ENCODE results near the gene SETD2.
"Not testable (repeated sequence)": the region's sequence is repeated elsewhere in the genome, so short reads cannot be mapped to it uniquely, and the experiment has no call there.

The SETD2 gene

DNA sequence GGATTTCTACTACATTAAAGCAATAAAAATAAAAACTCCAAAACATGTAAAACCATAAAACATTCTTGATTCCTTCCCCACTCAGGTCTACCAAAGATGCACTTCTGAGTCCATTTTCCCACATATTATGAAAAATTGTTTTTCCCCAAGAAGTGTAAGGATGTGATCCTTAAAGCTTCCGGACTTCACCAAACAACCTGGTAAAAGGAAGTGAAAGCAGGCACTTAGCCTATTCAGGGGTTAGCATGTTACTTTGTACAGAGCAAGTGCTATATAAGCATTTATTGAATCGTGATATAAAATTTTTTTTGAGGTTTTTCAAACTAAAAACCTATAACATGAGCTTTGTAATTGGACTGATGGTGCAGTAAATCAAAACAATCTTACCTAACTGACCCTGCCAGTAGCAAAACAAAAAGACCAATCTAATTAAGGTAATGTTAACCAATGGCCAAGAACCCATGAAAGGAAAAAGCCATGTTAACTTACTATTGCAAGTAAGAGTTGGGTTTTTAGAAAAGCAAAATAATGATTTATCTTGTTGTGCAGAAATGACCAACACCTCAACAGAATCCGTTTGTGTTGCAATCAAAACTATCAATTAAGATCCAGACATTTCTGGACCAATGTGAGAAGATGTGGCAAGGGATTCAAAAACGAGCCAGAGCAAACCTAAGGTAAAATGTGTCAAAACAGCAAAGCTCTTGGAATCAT is 1.8 kb downstream of the SETD2 start:
- intact Hi-C loops (cut with DNase I) = loop anchor here (5.0 to 10.0 kb wide), 3 partner anchors 120 to 220 kb away; partner anchors contain the start of genes KIF9, KLHL18 and PTPN23

DNA sequence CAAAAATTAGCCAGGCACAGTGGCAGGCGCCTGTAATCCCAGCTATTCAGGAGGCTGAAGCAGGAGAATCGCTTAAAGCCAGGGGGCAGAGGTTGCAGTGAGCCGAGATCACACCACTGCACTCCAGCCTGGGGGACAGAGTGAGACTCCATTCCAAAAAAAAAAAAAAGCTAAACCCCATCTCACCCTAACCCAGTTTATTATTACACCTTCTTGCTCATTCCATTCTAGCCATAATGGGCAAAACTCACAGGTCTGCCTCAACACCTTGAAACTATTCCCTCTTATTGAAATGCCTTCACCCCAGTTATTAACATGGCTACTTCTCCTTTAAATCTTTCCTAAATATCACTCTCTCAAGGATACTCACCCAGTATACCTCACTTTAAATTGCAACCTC is 4.1 kb downstream of the SETD2 start:
- no peak for DNase-seq
- intact Hi-C loops (cut with DNase I) = loop anchor here (5.0 to 10.0 kb wide), 3 partner anchors 122 to 222 kb away; partner anchors contain the start of genes KIF9, KLHL18 and PTPN23

More for the DNA sequence above, 1.8 kb downstream of the SETD2 start:
- peak in 1 of 42 donors; percentile 0 for DNase-seq

DNA sequence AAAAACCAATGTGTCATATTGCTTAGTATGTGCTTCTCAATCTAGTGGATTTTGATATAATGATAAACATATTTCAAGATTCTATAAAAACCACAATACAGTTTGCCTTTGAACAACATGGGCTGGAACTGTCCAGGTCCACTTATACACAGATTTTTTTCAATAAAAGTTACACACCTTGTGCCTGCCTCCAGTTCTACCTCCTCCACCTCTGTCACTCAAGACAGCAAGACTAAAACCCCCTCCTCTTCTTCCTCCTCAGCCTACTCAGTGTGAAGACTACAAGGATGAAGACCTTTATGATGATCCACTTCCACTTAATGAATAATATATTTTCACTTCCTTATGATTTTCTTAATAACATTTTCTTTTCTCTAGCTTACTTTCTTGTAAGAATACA is 5.7 kb downstream of the SETD2 start:
- intact Hi-C loops (cut with DNase I) = no loop called here

DNA sequence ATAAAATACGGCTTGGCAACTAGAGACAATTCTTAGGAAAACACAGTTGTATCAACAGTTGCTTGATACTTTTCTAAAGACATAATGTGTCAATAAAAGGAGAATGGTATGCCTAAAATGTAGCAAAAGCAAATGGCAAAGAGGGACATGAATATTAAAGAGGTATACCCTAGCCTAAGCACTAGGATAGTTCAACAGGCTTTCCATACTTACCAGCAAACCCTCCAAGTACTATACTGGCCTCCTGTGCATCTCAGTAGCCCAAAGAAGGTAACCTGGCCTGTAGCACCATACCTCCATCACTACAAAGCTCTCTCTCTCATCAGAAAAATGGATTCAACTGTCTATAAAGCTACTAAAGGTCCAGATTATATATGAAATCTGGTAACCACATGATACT is 7.5 kb downstream of the SETD2 start:
- no peak for DNase-seq
- intact Hi-C loops (cut with DNase I) = no loop called here

More for the DNA sequence above, 5.7 kb downstream of the SETD2 start:
- DNase-seq = no peak

- DNase-seq = peak in 17 of 42 donors; percentile 6 to 63 (median 24)
- intact Hi-C loops (cut with DNase I) = no loop called here
Measured at GRCh38 chr3:47152578-47152977, 11.3 kb downstream of the SETD2 start.

DNA sequence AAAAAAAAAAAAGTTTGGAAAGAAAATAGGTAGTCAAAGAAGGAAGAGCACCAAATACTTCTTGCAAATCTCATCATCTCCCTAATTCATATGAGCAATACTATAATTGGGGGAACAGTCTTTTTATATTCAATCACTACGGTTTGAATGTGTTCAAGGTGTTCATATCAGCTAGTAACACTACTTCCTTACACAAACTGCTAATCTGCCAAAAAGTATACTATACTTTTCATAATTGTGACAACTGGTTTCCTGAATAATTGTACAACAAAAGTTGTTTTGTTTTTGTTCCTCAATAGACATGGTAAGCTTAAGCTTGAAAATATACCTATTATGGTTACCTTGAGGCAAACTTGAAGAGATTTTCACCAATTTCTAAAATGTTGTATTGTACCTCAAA is 12.1 kb downstream of the SETD2 start:
- intact Hi-C loops (cut with DNase I) = no loop called here
- DNase-seq = no peak

DNA sequence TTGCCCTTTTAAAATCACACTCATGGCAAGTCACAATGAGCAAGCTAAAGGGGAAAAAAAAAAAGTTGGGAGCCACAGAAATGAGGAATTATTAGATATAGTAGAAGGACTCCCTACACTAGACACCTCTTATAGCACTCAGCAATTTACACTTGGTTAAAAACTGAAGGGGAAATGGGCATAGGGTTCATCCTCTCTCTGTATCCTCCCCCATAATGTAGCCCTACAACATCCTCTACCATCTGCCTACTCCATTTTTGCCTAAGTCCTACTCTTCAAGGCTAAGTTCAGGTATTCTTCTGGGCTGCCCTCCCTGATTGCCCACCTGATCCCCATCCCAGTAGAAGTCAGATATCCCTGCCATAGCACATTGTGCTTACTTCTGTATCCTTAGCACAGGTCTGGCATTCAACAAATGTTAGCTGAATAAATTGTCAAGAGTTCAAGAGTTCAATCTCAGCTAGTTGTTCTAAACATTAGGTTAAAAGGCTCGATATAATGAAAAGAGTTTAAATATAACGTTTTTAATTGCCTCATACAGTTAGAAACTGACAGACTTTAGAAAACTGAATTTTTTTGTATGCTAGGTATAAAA is 14.5 kb downstream of the SETD2 start:
- no peak for DNase-seq
- intact Hi-C loops (cut with DNase I) = no loop called here

DNA sequence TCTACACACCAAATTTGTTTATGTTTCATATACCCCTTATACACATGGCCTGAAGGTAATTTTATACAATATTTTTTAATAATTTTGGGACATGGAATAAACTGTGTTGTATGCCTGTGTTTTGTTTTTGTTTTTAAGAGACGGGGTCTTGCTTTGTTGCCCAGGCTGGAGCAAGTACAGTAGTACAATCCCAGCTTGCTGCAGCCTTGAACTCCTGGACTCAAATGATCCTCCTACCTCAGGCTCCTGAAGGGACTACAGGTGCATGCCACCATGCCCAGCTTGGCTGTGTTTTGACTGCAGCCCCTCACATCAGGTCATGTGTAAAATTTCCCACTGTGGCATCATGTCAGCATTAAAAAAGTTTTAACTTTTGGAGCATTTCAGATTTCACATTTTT is 18.6 kb downstream of the SETD2 start:
- no peak for DNase-seq
- intact Hi-C loops (cut with DNase I) = no loop called here

DNA sequence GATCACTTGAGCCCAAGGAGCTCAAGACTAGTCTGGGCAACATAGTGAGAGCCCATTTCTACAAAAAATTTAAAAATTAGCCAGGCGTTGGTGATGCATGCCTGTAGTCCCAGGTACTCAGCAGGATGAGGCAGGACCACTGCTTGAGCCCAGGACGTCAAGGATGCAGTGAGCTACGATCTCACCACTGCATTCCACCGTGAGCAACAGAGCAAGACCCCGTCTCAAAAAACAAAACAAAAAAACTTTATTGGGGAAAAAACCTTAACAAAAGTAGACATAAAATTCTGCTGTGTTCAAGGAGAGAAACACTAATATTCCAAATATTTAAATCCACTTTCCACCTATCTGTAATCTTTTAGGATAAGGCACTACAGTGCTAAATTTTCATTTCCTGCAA is 20.8 kb downstream of the SETD2 start:
- no peak for DNase-seq
- intact Hi-C loops (cut with DNase I) = no loop called here

DNA sequence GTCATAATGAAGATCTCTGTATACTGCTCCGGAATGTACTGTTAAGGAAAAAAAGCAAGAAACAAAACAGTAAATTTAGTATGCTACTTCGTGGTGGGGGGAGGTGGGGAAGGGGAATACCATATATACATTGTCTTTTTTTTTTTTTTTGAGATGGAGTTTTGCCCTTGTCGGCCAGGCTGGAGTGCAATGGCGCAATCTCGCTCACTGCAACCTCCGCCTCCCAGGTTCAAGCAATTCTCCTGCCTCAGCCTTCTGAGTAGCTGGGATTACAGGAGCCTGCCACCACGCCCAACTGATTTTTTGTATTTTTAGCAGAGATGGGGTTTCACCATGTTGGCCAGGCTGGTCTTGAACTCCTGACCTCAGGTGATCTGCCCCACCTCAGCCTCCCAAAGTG is 21.4 kb downstream of the SETD2 start:
- intact Hi-C loops (cut with DNase I); DNase-seq: not testable (repeated sequence)

GRCh38 chr3:47140973-47141461 is 22.9 kb downstream of the SETD2 start:
- intact Hi-C loops (cut with DNase I); DNase-seq: not testable (repeated sequence)

DNA sequence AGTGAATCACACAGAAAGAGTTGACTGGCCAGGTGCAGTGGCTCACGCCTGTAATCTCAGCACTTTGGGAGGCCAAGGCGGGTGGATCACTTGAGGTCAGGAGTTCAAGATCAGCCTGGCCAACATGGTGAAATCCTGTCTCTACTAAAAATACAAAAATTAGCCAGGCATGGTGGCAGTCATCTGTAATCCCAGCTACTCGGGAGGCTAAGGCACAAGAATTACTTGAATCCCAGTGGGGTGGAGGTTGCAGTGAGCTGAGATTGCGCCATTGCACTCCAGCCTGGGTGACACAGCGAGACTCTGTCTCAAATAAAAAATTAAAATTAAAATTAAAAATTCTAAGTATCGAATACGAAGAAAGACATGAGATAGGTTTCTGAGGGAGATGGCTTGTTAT is 23.4 kb downstream of the SETD2 start:
- intact Hi-C loops (cut with DNase I); DNase-seq: not testable (repeated sequence)

- DNase-seq = no peak
- intact Hi-C loops (cut with DNase I) = no loop called here
Measured at GRCh38 chr3:47134311-47134710, 29.6 kb downstream of the SETD2 start.

DNA sequence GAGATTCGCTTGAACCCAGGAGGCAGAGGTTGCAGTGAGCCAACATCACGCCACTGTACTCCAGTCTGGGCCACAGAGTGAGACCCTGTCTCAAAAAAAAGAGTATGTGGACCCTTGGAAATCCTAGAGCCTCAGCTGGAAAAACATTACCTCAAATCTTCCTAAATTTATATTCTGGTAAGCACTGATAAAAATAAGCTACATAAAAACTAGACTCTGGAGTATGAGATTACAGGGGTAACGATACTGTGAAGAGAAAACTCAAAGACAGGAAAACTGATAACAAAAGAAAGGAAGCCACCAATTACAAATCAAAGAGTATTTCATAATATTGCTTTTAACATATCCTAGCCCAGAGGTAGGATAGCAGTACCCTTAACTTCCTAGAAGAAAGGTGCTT is 30.3 kb downstream of the SETD2 start:
- intact Hi-C loops (cut with DNase I) = no loop called here
- no peak for DNase-seq

- intact Hi-C loops (cut with DNase I) = no loop called here
Measured at GRCh38 chr3:47130557-47130956, 33.4 kb downstream of the SETD2 start.

DNA sequence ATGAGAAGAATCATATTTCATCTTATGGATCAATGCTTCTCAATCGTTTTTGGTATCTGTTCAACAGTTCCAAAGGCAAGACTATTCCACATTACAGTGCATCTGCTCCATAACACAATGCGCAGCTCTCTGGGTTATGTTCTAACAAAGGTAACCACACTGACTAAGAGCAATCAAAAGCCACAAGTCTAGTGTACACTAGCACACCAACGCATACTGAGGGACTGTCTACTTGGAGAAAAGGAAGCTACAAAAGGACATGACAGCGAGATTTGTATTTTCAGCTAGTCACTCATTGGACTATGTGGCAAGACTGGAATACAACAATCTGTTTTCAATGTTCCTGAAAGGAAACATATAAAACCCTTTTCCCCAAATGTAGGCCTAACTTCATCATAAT is 35.8 kb downstream of the SETD2 start:
- intact Hi-C loops (cut with DNase I) = no loop called here
- DNase-seq = no peak

More at GRCh38 chr3:47130557-47130956, 33.4 kb downstream of the SETD2 start:
- no peak for DNase-seq

- intact Hi-C loops (cut with DNase I) = no loop called here
Measured at GRCh38 chr3:47123857-47124256, 40.1 kb downstream of the SETD2 start.

GRCh38 chr3:47121409-47121808 is 42.5 kb downstream of the SETD2 start:
- no peak for DNase-seq
- intact Hi-C loops (cut with DNase I) = no loop called here

More at GRCh38 chr3:47123857-47124256, 40.1 kb downstream of the SETD2 start:
- no peak for DNase-seq

- DNase-seq = no peak
- intact Hi-C loops (cut with DNase I) = no loop called here
Measured at GRCh38 chr3:47120138-47120537, 43.8 kb downstream of the SETD2 start.

DNA sequence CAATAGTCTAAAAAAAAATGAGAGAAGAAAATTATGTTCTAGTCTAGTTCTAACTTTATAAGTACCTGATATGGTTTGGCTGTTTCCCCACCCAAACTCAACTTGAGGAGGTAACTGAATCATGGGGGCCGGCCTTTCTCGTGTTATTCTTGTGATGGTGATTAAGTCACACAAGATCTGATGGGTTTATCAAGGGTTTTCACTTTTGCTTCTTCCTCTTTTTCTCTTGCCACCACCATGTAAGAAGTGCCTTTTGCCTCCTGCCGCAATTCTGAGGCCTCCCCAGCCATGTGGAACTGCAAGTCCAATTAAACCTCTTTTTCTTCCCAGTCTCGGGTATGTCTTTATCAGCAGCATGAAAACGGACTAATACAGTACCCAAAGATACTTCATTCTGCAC is 44.5 kb downstream of the SETD2 start:
- DNase-seq; intact Hi-C loops (cut with DNase I): not testable (repeated sequence)

All from head of caudate nucleus (tissue), 42 donors.